ENCODE results near the gene ITLN2.
"Not testable (repeated sequence)": the region's sequence is repeated elsewhere in the genome, so short reads cannot be mapped to it uniquely, and the experiment has no call there.

Gene ITLN2

DNA sequence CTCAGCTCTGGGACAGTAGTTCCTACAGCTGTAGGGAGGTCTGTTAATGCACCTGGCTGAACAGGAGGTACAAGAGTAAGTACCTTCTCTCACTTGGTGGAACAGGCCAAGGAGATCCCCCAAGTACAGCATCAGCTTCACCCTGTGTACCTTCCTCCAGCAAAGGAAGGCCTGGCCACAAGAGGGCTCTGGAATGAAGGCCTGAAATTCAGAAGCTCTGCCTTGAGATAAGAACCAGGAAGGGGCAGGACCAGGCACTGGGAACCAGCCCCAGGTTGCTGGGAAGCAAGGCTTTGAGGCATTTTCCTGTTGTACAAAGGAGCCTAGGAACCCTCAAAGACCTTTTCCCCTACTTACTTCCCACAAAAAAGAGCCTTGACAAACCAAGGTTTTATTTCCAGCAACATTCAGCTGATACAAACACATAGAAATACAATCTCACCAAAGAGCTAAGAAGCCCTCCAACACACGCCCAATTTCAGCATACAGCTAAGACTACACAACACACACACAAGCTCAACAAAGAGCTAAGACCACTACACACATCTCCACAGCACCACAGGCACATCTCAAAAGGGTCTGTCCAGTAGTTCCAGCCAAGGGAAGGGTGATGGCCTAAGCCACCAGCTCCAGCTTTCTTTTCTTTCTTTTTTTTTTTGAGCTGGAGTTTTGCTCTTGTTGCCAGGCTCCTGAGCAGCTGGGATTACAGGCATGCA lies 42.9 kb upstream of the ITLN2 start:
- Histone ChIP-seq H3K36me3 (replicated peaks; ENCODE audit: low read depth, low read length) (no peaks in the 10 kb centered on the region), H3K9ac (ENCODE audit: low read length) (no peak overlapping the region), H3K4me2 (ENCODE audit: low read length) (no peak overlapping the region), H3K9me3 (ENCODE audit: insufficient read depth, low read length) (no peaks in the 10 kb centered on the region), H3K4me3 (ENCODE audit: low read length) (no peak overlapping the region), H3K4me1 (ENCODE audit: low read length) (peaks cover 10% of the 10 kb centered on the region; the same call in 1 of the 2 replicates), H2AFZ (ENCODE audit: low read depth, low read length) (peak overlapping the region; percentile 7), H4K20me1 (ENCODE audit: insufficient read depth, low read length) (no peaks in the 10 kb centered on the region), H3K27ac (ENCODE audit: low read length) (no peak overlapping the region), H3K79me2 (ENCODE audit: low read length) (no peaks in the 10 kb centered on the region), H3K27me3 (ENCODE audit: low read depth, low read length) (peaks cover 6% of the 10 kb centered on the region)
- TF ChIP-seq EZH2phosphoT487 (IDR thresholded peaks at IDR 0.05; ENCODE audit: low read depth) (no peak), CTCF (IDR thresholded peaks at IDR 0.05; ENCODE audit: low read depth, low read length) (peak; percentile 74)

GRCh38 chr1:160996178-160996577 lies 41.6 kb upstream of the ITLN2 start:
- Histone ChIP-seq H3K9ac (ENCODE audit: low read length) (no peak overlapping the region), H3K27me3 (ENCODE audit: low read depth, low read length) (peaks cover 6% of the 10 kb centered on the region), H3K4me2 (ENCODE audit: low read length) (no peak overlapping the region), H3K36me3 (replicated peaks; ENCODE audit: low read depth, low read length) (no peaks in the 10 kb centered on the region), H3K79me2 (ENCODE audit: low read length) (no peaks in the 10 kb centered on the region), H3K9me3 (ENCODE audit: insufficient read depth, low read length) (no peaks in the 10 kb centered on the region), H4K20me1 (ENCODE audit: insufficient read depth, low read length) (no peaks in the 10 kb centered on the region), H3K27ac (ENCODE audit: low read length) (no peak overlapping the region), H2AFZ (ENCODE audit: low read depth, low read length) (no peak overlapping the region), H3K4me3 (ENCODE audit: low read length) (no peak overlapping the region), H3K4me1 (ENCODE audit: low read length) (no peaks in the 10 kb centered on the region)
- TF ChIP-seq CTCF (IDR thresholded peaks at IDR 0.05; ENCODE audit: low read depth, low read length) (no peak), EZH2phosphoT487 (IDR thresholded peaks at IDR 0.05; ENCODE audit: low read depth) (no peak)

GRCh38 chr1:160993544-160994193 lies 39.1 kb upstream of the ITLN2 start:
- Histone ChIP-seq H3K4me1 (ENCODE audit: low read length) (no peaks in the 10 kb centered on the region), H3K4me3 (ENCODE audit: low read length) (no peak overlapping the region), H3K36me3 (replicated peaks; ENCODE audit: low read depth, low read length) (no peaks in the 10 kb centered on the region), H3K27me3 (ENCODE audit: low read depth, low read length) (peaks cover 6% of the 10 kb centered on the region), H4K20me1 (ENCODE audit: insufficient read depth, low read length) (no peaks in the 10 kb centered on the region), H3K4me2 (ENCODE audit: low read length) (no peak overlapping the region), H3K27ac (ENCODE audit: low read length) (no peak overlapping the region), H3K9me3 (ENCODE audit: insufficient read depth, low read length) (no peaks in the 10 kb centered on the region), H2AFZ (ENCODE audit: low read depth, low read length) (no peak overlapping the region), H3K79me2 (ENCODE audit: low read length) (no peaks in the 10 kb centered on the region), H3K9ac (ENCODE audit: low read length) (no peak overlapping the region)
- peak; percentile 64 for TF ChIP-seq CTCF (IDR thresholded peaks at IDR 0.05; ENCODE audit: low read depth, low read length)
- no peak for TF ChIP-seq EZH2phosphoT487 (IDR thresholded peaks at IDR 0.05; ENCODE audit: low read depth)

DNA sequence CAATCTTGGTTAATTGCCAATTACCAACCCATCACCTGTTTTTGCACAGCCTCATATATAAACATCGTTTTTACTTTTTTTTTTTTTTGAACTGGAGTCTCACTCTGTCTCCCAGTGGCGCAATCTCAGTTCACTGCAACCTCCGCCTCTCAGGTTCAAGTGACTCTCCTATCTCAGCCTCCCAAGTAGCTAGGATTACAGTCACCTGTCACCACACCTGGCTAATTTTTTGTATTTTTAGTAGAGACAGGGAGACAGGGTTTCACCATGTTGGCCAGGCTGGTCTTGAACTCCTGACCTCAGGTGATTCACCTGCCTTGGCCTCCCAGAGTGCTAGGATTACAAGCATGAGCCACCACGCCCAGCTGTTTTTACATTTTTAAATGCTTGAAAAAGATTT lies 37.4 kb upstream of the ITLN2 start:
- not testable (repeated sequence) for H3K27me3 ChIP-seq (ENCODE audit: low read depth, low read length); H3K79me2 ChIP-seq (ENCODE audit: low read length); H3K36me3 ChIP-seq (replicated peaks; ENCODE audit: low read depth, low read length); H3K9ac ChIP-seq (ENCODE audit: low read length); H3K4me3 ChIP-seq (ENCODE audit: low read length); H3K4me1 ChIP-seq (ENCODE audit: low read length); H4K20me1 ChIP-seq (ENCODE audit: insufficient read depth, low read length); H3K27ac ChIP-seq (ENCODE audit: low read length); H3K9me3 ChIP-seq (ENCODE audit: insufficient read depth, low read length); H3K4me2 ChIP-seq (ENCODE audit: low read length); H2AFZ ChIP-seq (ENCODE audit: low read depth, low read length)
